ENCODE data around the gene CYP17A1.

Gene CYP17A1
- total RNA-seq, result 0 reads per million in 3 donors

GRCh38 chr10:102837230-102837721 is at the start of gene CYP17A1:
CYP17A1 (minus strand) TSS chr10:102837413; CDS start chr10:102837361, 52 bp downstream.
- H3K27ac ChIP-seq (ENCODE audit: insufficient read depth, low read length, poor library complexity, severe bottlenecking), result no peak within 1 kb of the TSS
- H3K36me3 ChIP-seq (ENCODE audit: control insufficient read depth, insufficient read depth, low read length), result no peaks in the 10 kb centered on the region
- H3K9me3 ChIP-seq (ENCODE audit: control insufficient read depth, low read length), result no peaks in the 10 kb centered on the region
- peaks cover 7% of the 10 kb centered on the region for H3K27me3 ChIP-seq (replicated peaks; ENCODE audit: control insufficient read depth, insufficient read depth, low read length, poor library complexity, severe bottlenecking)
- no peaks in the 10 kb centered on the region for H3K4me1 ChIP-seq (ENCODE audit: control insufficient read depth, insufficient read depth, low read length, poor library complexity, severe bottlenecking)
- no peak for DNase-seq
- no peak within 1 kb of the TSS for H3K4me3 ChIP-seq (ENCODE audit: insufficient read depth, low read depth, low read length, poor library complexity, severe bottlenecking)

DNA sequence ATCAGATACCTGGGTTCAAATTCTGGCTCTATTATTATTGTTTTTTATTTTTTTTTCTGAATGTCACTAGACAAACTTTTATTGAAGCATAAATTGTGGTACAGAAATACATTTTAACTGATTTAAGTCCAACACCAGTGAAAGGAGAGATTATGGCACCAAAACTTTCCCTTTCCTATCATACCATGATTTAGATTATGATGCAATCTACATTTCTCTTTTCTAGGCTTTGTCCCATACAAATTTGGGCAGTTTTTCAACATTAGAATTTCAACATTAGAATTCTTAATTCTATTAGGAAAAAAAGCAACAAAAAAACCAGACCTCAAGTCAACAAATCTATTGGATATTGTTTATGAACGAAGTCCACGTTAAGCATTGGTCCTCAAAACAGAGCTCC is 43.0 kb upstream of the CYP17A1 start:
- H3K4me1 ChIP-seq (ENCODE audit: control insufficient read depth, insufficient read depth, low read length, poor library complexity, severe bottlenecking), result no peaks in the 10 kb centered on the region
- no peak for DNase-seq
- H3K4me3 ChIP-seq (ENCODE audit: insufficient read depth, low read depth, low read length, poor library complexity, severe bottlenecking), result no peak overlapping the region
- no peaks in the 10 kb centered on the region for H3K9me3 ChIP-seq (ENCODE audit: control insufficient read depth, low read length)
- no peak overlapping the region for H3K27ac ChIP-seq (ENCODE audit: insufficient read depth, low read length, poor library complexity, severe bottlenecking)
- H3K36me3 ChIP-seq (ENCODE audit: control insufficient read depth, insufficient read depth, low read length), result no peaks in the 10 kb centered on the region
- no peaks in the 10 kb centered on the region for H3K27me3 ChIP-seq (replicated peaks; ENCODE audit: control insufficient read depth, insufficient read depth, low read length, poor library complexity, severe bottlenecking)

GRCh38 chr10:102878629-102879028 is 41.4 kb upstream of the CYP17A1 start:
- H3K9me3 ChIP-seq (ENCODE audit: control insufficient read depth, low read length), result no peaks in the 10 kb centered on the region
- H3K27me3 ChIP-seq (replicated peaks; ENCODE audit: control insufficient read depth, insufficient read depth, low read length, poor library complexity, severe bottlenecking), result no peaks in the 10 kb centered on the region
- H3K27ac ChIP-seq (ENCODE audit: insufficient read depth, low read length, poor library complexity, severe bottlenecking), result no peak overlapping the region
- H3K4me1 ChIP-seq (ENCODE audit: control insufficient read depth, insufficient read depth, low read length, poor library complexity, severe bottlenecking), result no peaks in the 10 kb centered on the region
- no peaks in the 10 kb centered on the region for H3K36me3 ChIP-seq (ENCODE audit: control insufficient read depth, insufficient read depth, low read length)
- H3K4me3 ChIP-seq (ENCODE audit: insufficient read depth, low read depth, low read length, poor library complexity, severe bottlenecking), result no peak overlapping the region
- no peak for DNase-seq

DNA sequence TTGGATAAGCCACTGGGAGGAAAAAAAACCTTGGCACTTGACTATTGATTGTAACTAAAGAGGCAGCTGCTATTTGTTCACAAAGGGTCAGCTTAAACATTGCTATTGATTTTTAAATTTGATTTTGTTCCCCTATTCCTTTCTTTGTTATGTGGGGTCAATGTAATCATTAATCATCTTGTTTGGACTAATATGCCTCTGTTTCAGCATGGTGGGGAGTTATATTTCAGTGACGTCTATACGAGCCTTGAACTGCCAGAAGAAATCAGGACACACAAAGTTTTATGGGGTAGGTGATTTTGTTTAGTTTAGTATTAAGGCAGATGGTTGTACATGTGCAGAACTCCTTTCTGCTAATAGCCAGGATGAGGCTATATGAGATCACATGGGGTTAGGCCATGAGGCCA is 39.5 kb upstream of the CYP17A1 start:
- H3K36me3 ChIP-seq (ENCODE audit: control insufficient read depth, insufficient read depth, low read length), result no peaks in the 10 kb centered on the region
- no peaks in the 10 kb centered on the region for H3K4me1 ChIP-seq (ENCODE audit: control insufficient read depth, insufficient read depth, low read length, poor library complexity, severe bottlenecking)
- no peak overlapping the region for H3K27ac ChIP-seq (ENCODE audit: insufficient read depth, low read length, poor library complexity, severe bottlenecking)
- no peak for DNase-seq
- H3K4me3 ChIP-seq (ENCODE audit: insufficient read depth, low read depth, low read length, poor library complexity, severe bottlenecking), result no peak overlapping the region
- H3K9me3 ChIP-seq (ENCODE audit: control insufficient read depth, low read length), result no peaks in the 10 kb centered on the region
- no peaks in the 10 kb centered on the region for H3K27me3 ChIP-seq (replicated peaks; ENCODE audit: control insufficient read depth, insufficient read depth, low read length, poor library complexity, severe bottlenecking)

- Histone ChIP-seq H3K27ac (ENCODE audit: insufficient read depth, low read length, poor library complexity, severe bottlenecking) (no peak overlapping the region), H3K27me3 (replicated peaks; ENCODE audit: control insufficient read depth, insufficient read depth, low read length, poor library complexity, severe bottlenecking) (no peaks in the 10 kb centered on the region), H3K9me3 (ENCODE audit: control insufficient read depth, low read length) (no peaks in the 10 kb centered on the region), H3K4me3 (ENCODE audit: insufficient read depth, low read depth, low read length, poor library complexity, severe bottlenecking) (no peak overlapping the region), H3K36me3 (ENCODE audit: control insufficient read depth, insufficient read depth, low read length) (no peaks in the 10 kb centered on the region), H3K4me1 (ENCODE audit: control insufficient read depth, insufficient read depth, low read length, poor library complexity, severe bottlenecking) (no peaks in the 10 kb centered on the region)
- DNase-seq, result no peak
These were observed 35.0 kb upstream of the CYP17A1 start for GRCh38 chr10:102872163-102872562.

DNA sequence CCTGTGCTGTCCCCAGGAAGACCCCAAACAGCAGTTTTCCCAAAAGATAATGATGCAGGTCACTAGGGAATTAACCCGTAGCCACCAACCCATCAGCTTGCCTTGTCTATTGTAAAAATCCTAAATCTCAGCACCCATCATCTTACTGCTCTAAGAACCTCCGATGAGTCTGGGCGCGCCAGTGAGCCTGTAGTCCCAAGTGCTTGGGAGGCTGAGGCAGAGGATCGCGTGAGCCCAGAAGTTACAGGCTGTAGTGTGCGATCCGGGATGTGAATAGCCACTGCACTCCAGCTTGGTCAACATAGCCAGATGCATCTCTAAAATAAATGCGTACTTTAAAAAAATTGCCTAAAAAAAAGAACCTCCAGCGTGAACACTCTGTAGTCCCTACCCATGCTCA is 33.0 kb upstream of the CYP17A1 start:
- Histone ChIP-seq H3K9me3 (ENCODE audit: control insufficient read depth, low read length) (no peaks in the 10 kb centered on the region), H3K27ac (ENCODE audit: insufficient read depth, low read length, poor library complexity, severe bottlenecking) (no peak overlapping the region), H3K36me3 (ENCODE audit: control insufficient read depth, insufficient read depth, low read length) (peaks cover 5% of the 10 kb centered on the region), H3K4me1 (ENCODE audit: control insufficient read depth, insufficient read depth, low read length, poor library complexity, severe bottlenecking) (no peaks in the 10 kb centered on the region), H3K4me3 (ENCODE audit: insufficient read depth, low read depth, low read length, poor library complexity, severe bottlenecking) (no peak overlapping the region), H3K27me3 (replicated peaks; ENCODE audit: control insufficient read depth, insufficient read depth, low read length, poor library complexity, severe bottlenecking) (no peaks in the 10 kb centered on the region)
- DNase-seq, result no peak

DNA sequence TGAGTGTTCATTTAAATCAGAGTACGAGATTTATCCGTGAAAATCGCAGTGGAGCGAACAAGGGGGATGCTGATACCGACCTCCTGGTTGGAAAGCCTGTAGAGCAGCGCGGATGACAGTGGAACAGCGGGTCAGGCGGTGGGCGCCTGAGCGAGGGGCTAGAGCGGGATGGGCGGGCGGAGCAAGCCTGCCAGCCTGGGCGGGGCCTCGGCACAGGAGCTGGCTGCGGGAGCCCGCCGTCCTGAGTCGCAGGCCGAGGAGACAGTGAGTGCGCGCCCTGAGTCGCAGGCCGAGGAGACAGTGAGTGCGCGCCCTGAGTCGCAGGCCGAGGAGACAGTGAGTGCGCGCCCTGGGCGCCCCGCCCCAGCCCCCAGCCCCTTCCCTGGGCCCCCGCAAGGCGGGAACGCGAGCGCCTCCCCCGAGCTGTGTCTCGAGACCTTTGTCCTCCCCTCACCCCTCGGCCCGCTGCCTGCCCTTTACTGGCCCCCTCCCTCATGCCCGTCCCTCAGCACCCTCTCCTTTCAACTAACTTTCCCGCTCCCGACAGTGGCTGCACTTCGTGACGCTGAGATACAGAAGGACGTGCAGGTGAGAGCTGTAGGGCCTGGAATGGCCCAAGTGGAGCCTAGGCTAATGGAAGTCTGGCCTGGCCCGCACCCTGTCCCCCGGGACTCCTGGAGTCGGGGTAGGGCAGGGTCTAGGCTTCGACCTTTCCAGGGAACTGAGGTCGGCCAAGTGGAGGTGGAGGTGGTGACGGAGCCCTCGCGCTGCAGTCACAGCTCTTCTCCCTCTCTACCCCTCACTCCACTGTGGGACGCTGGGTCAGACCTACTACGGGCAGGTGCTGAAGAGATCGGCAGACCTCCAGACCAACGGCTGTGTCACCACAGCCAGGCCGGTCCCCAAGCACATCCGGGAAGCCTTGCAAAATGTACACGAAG is 32.3 kb upstream of the CYP17A1 start, which contains the start of gene AS3MT:
Gene AS3MT, plus strand, starts transcription at position 213 of the 941 bp plus-strand sequence. Its CDS starts 123 bp downstream, at position 336.
- no peak for DNase-seq
- no peak within 1 kb of the TSS for H3K4me3 ChIP-seq (ENCODE audit: insufficient read depth, low read depth, low read length, poor library complexity, severe bottlenecking)
- no peaks in the 10 kb centered on the region for H3K9me3 ChIP-seq (ENCODE audit: control insufficient read depth, low read length)
- H3K4me1 ChIP-seq (ENCODE audit: control insufficient read depth, insufficient read depth, low read length, poor library complexity, severe bottlenecking), result no peaks in the 10 kb centered on the region
- H3K27ac ChIP-seq (ENCODE audit: insufficient read depth, low read length, poor library complexity, severe bottlenecking), result no peak within 1 kb of the TSS
- H3K27me3 ChIP-seq (replicated peaks; ENCODE audit: control insufficient read depth, insufficient read depth, low read length, poor library complexity, severe bottlenecking), result no peaks in the 10 kb centered on the region
- H3K36me3 ChIP-seq (ENCODE audit: control insufficient read depth, insufficient read depth, low read length), result peaks cover 5% of the 10 kb centered on the region

GRCh38 chr10:102868911-102869257 is 31.7 kb upstream of the CYP17A1 start:
- no peaks in the 10 kb centered on the region for H3K9me3 ChIP-seq (ENCODE audit: control insufficient read depth, low read length)
- no peak overlapping the region for H3K27ac ChIP-seq (ENCODE audit: insufficient read depth, low read length, poor library complexity, severe bottlenecking)
- no peaks in the 10 kb centered on the region for H3K4me1 ChIP-seq (ENCODE audit: control insufficient read depth, insufficient read depth, low read length, poor library complexity, severe bottlenecking)
- no peaks in the 10 kb centered on the region for H3K27me3 ChIP-seq (replicated peaks; ENCODE audit: control insufficient read depth, insufficient read depth, low read length, poor library complexity, severe bottlenecking)
- no peak for DNase-seq
- peaks cover 8% of the 10 kb centered on the region for H3K36me3 ChIP-seq (ENCODE audit: control insufficient read depth, insufficient read depth, low read length)
- H3K4me3 ChIP-seq (ENCODE audit: insufficient read depth, low read depth, low read length, poor library complexity, severe bottlenecking), result no peak overlapping the region

- no peak overlapping the region for H3K4me3 ChIP-seq (ENCODE audit: insufficient read depth, low read depth, low read length, poor library complexity, severe bottlenecking)
- no peaks in the 10 kb centered on the region for H3K9me3 ChIP-seq (ENCODE audit: control insufficient read depth, low read length)
- no peaks in the 10 kb centered on the region for H3K4me1 ChIP-seq (ENCODE audit: control insufficient read depth, insufficient read depth, low read length, poor library complexity, severe bottlenecking)
- no peak overlapping the region for H3K27ac ChIP-seq (ENCODE audit: insufficient read depth, low read length, poor library complexity, severe bottlenecking)
- no peak for DNase-seq
- no peaks in the 10 kb centered on the region for H3K27me3 ChIP-seq (replicated peaks; ENCODE audit: control insufficient read depth, insufficient read depth, low read length, poor library complexity, severe bottlenecking)
- peaks cover 27% of the 10 kb centered on the region for H3K36me3 ChIP-seq (ENCODE audit: control insufficient read depth, insufficient read depth, low read length)
These were observed 28.4 kb upstream of the CYP17A1 start for GRCh38 chr10:102865620-102866019.

GRCh38 chr10:102863660-102864059 is 26.4 kb upstream of the CYP17A1 start:
- no peaks in the 10 kb centered on the region for H3K27me3 ChIP-seq (replicated peaks; ENCODE audit: control insufficient read depth, insufficient read depth, low read length, poor library complexity, severe bottlenecking)
- H3K4me1 ChIP-seq (ENCODE audit: control insufficient read depth, insufficient read depth, low read length, poor library complexity, severe bottlenecking), result no peaks in the 10 kb centered on the region
- peaks cover 37% of the 10 kb centered on the region for H3K36me3 ChIP-seq (ENCODE audit: control insufficient read depth, insufficient read depth, low read length)
- no peak overlapping the region for H3K4me3 ChIP-seq (ENCODE audit: insufficient read depth, low read depth, low read length, poor library complexity, severe bottlenecking)
- no peak overlapping the region for H3K27ac ChIP-seq (ENCODE audit: insufficient read depth, low read length, poor library complexity, severe bottlenecking)
- no peak for DNase-seq
- no peaks in the 10 kb centered on the region for H3K9me3 ChIP-seq (ENCODE audit: control insufficient read depth, low read length)

Measured in effector memory CD4-positive, alpha-beta T cell (primary cell).